Left ventricle myocardium inferior (tissue), 1 donor: Measurements from ENCODE around the gene ELL2. TPM values are rescaled to one million over a fixed set of nuclear protein-coding genes. Genes with fewer than 3 reads are reported as not detected.

Experiments
- DNase-seq: peaks from one replicate; pipeline ENCODE4 v3.0.0-alpha.2; 2020
- H3K27ac ChIP-seq: fragments of 200-600 bp; replicated peaks from 2 replicates; pipeline ENCODE4 v1.8.0; 2021
- H3K27me3 ChIP-seq: fragments of 200-600 bp; 2 replicates; pipeline ENCODE4 v1.8.0; 2021; ENCODE audit warnings: low read depth
- H3K36me3 ChIP-seq: fragments of 200-600 bp; 2 replicates; pipeline ENCODE4 v1.8.0; 2021
- H3K4me1 ChIP-seq: fragments of 200-600 bp; 2 replicates; pipeline ENCODE4 v1.8.0; 2021
- H3K4me3 ChIP-seq: fragments of 200-600 bp; 2 replicates; pipeline ENCODE4 v1.8.0; 2021; ENCODE audit warnings: mild to moderate bottlenecking, moderate library complexity
- H3K9me3 ChIP-seq: fragments of 200-600 bp; replicated peaks from 2 replicates; pipeline ENCODE4 v1.8.0; 2021
- intact Hi-C: fragments of 100-400 bp; cut with micrococcal nuclease; formaldehyde crosslinking; loops from one replicate; pipeline ENCODE4 v1.11.0; 2022
- total RNA-seq: library from RNA; stranded (reverse); fragmentation: NEBNext Ultra II Directional; extraction: Animal tissue kit (Norgen Biotek cat#: 25700); gene quantifications from one replicate; pipeline ENCODE4 v1.2.1, GENCODE V29; 2021
- TF ChIP-seq, protein P1 (sequence below): fragments of 200-600 bp; IDR thresholded peaks from 2 replicates; pipeline ENCODE4 v1.8.0; 2021; ENCODE audit warnings: antibody characterized with exemption, mild to moderate bottlenecking, borderline replicate concordance
- donor health status: DM: no; HTN: yes; CAD: no; lungs with severe emphysema.

ELL2 gene
- total RNA-seq, 1 donor from 2014 or later, result 21.0 TPM

GRCh38 chr5:95946451-95946850 is 15.2 kb downstream of the ELL2 start:
- intact Hi-C loops, result no loop called here
- H3K27me3 ChIP-seq, result no peaks in the 10 kb centered on the region
- TF ChIP-seq, protein P1, sequence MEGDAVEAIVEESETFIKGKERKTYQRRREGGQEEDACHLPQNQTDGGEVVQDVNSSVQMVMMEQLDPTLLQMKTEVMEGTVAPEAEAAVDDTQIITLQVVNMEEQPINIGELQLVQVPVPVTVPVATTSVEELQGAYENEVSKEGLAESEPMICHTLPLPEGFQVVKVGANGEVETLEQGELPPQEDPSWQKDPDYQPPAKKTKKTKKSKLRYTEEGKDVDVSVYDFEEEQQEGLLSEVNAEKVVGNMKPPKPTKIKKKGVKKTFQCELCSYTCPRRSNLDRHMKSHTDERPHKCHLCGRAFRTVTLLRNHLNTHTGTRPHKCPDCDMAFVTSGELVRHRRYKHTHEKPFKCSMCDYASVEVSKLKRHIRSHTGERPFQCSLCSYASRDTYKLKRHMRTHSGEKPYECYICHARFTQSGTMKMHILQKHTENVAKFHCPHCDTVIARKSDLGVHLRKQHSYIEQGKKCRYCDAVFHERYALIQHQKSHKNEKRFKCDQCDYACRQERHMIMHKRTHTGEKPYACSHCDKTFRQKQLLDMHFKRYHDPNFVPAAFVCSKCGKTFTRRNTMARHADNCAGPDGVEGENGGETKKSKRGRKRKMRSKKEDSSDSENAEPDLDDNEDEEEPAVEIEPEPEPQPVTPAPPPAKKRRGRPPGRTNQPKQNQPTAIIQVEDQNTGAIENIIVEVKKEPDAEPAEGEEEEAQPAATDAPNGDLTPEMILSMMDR, result no peak
- no peaks in the 10 kb centered on the region for H3K9me3 ChIP-seq
- H3K4me3 ChIP-seq, result no peak overlapping the region
- H3K27ac ChIP-seq, result no peak overlapping the region
- H3K4me1 ChIP-seq, result peaks cover 81% of the 10 kb centered on the region
- DNase-seq, result no peak
- H3K36me3 ChIP-seq, result no peaks in the 10 kb centered on the region

DNA sequence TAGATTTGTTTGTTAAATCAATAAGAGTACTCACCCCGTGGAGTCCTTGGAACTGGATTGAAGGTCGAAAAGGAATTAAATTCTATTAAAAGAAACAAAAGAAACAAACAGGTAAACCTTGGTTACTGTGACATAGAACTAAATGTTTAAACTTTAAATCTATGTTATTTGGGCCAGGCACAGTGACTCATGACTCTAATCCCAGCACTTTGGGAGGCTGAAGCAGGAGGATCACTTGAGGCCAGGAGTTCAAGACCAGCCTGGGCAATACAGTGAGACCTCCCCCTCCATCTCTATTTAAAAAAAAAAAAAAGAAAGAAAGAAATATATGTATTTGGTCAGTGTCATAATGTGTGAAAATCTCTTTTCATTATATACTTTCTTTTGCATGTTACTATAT is 18.7 kb downstream of the ELL2 start:
- no peak for DNase-seq
- Histone ChIP-seq H3K4me3 (no peak overlapping the region), H3K9me3 (no peaks in the 10 kb centered on the region), H3K27me3 (no peaks in the 10 kb centered on the region), H3K27ac (no peak overlapping the region), H3K36me3 (no peaks in the 10 kb centered on the region), H3K4me1 (peaks cover 79% of the 10 kb centered on the region)
- TF ChIP-seq, protein P1, result no peak
- intact Hi-C loops, result no loop called here

DNA sequence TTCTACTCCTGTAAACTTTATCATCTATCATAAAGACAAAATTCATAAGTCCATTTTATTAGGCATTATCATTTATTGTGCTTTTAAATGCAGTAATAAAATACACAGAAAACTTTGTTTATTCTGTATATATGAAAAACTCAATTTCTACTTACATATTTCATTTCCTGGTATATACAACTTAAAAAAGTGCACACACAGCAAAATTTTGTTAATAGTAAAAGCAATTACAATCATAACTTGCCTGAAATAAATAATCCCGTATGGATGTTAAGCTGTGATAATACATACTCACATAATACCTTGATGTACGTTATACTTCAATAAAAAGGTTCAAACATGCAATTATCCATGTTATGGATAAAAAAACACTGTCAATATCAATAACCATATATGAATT is 19.2 kb downstream of the ELL2 start:
- intact Hi-C loops, result no loop called here
- Histone ChIP-seq H3K27me3 (no peaks in the 10 kb centered on the region), H3K36me3 (no peaks in the 10 kb centered on the region), H3K9me3 (no peaks in the 10 kb centered on the region), H3K4me1 (peaks cover 79% of the 10 kb centered on the region), H3K4me3 (no peak overlapping the region), H3K27ac (no peak overlapping the region)
- no peak for DNase-seq
- TF ChIP-seq, protein P1, result no peak

GRCh38 chr5:95941756-95942155 is 19.9 kb downstream of the ELL2 start:
- Histone ChIP-seq H3K4me3 (no peak overlapping the region), H3K9me3 (no peaks in the 10 kb centered on the region), H3K36me3 (no peaks in the 10 kb centered on the region), H3K4me1 (peaks cover 77% of the 10 kb centered on the region), H3K27me3 (no peaks in the 10 kb centered on the region), H3K27ac (no peak overlapping the region)
- no peak for DNase-seq
- TF ChIP-seq, protein P1, result no peak
- intact Hi-C loops, result no loop called here

DNA sequence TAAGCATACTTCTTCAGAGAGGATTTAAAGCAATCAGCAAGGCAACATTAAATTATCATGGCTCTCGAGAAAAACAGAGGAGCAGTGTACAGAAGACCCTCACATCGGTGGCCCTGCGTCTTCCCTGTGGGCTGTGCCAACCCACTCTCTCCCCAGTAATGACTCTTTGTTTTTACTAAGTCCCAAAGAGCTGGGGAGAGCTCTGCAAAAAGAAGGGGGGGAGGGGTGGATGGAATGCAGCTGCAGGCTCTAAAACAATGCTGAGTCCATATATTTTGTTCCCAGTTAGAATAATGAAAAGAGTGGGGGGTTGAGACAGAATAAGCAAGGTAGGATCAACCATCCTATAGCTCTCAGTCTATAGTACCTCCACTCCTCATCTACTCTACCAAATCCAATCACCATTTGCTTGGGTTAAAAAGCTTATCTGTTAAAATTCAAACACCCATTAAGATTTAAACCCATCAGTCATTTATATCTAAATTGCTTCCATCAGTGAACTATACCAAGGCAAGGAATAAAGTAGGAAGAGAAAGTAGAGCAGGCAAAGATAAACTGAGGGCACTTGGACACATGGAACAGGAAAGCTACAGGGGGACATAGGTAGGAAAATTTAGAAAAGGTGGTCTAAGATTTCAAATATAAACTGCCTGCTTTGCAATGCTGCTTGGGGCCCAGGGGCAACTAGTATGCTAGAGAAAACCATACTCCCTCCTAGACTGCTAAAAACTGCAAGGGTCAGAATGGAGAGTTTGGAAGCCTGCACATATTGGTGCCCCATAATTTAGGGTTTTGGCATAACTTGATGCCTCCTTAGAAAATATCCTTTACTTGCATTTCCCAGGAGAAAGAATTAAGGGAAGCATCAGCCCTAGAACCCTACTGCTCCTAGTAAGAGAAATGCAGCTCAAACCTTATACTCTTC is 20.6 kb downstream of the ELL2 start:
- no peaks in the 10 kb centered on the region for H3K36me3 ChIP-seq
- no peak for DNase-seq
- H3K27me3 ChIP-seq, result no peaks in the 10 kb centered on the region
- H3K4me1 ChIP-seq, result peaks cover 70% of the 10 kb centered on the region
- no peaks in the 10 kb centered on the region for H3K9me3 ChIP-seq
- TF ChIP-seq, protein P1, result no peak
- no peak overlapping the region for H3K27ac ChIP-seq
- intact Hi-C loops, result no loop called here
- H3K4me3 ChIP-seq, result no peak overlapping the region
